GM18498 (cell line): Measurements from ENCODE around the gene COL18A1.

Source experiments
- ATAC-seq: cut with Tn5 transposase; IDR thresholded peaks from one replicate; pipeline ENCODE4 v1.9.1; 2021; ENCODE audit warnings: mild to moderate bottlenecking, moderate library complexity; ENCODE audit not compliant: unreplicated experiment

The COL18A1 gene

GRCh38 chr21:45412491-45412890 lies 7.5 kb downstream of the COL18A1 start:
- ATAC-seq: no peak

GRCh38 chr21:45412909-45413611 lies 8.1 kb downstream of the COL18A1 start:
- ATAC-seq: no peak

GRCh38 chr21:45413922-45414321 lies 9.0 kb downstream of the COL18A1 start:
- ATAC-seq: no peak

GRCh38 chr21:45414396-45415187 lies 9.6 kb downstream of the COL18A1 start:
- no peak for ATAC-seq

GRCh38 chr21:45415188-45415942 lies 10.4 kb downstream of the COL18A1 start:
- ATAC-seq: no peak

GRCh38 chr21:45415943-45416611 lies 11.1 kb downstream of the COL18A1 start:
- ATAC-seq: no peak

GRCh38 chr21:45416620-45417019 lies 11.7 kb downstream of the COL18A1 start:
- no peak for ATAC-seq

GRCh38 chr21:45417256-45417950 lies 12.4 kb downstream of the COL18A1 start:
- no peak for ATAC-seq

GRCh38 chr21:45417951-45418300 lies 13.0 kb downstream of the COL18A1 start:
- no peak for ATAC-seq

GRCh38 chr21:45418301-45419071 lies 13.5 kb downstream of the COL18A1 start:
- ATAC-seq: no peak

GRCh38 chr21:45419162-45419561 lies 14.2 kb downstream of the COL18A1 start:
- no peak for ATAC-seq

- no peak for ATAC-seq
Measured at GRCh38 chr21:45420061-45421041, 15.4 kb downstream of the COL18A1 start.

- no peak for ATAC-seq
Measured at GRCh38 chr21:45421071-45421845, 16.3 kb downstream of the COL18A1 start.

GRCh38 chr21:45421846-45422775 lies 17.1 kb downstream of the COL18A1 start:
- no peak for ATAC-seq

- ATAC-seq: no peak
Measured at GRCh38 chr21:45423201-45423955, 18.4 kb downstream of the COL18A1 start.
